CD4-positive, alpha-beta T cell treated with Interleukin-2 at 100 ng/mL for 4 hours (primary cell): ENCODE results near the gene RBM15.

Experiments used
- DNase-seq: peaks from one replicate; pipeline ENCODE4 v3.0.0-alpha.2; 2020; ENCODE audit warnings: low spot score

The RBM15 gene

DNA sequence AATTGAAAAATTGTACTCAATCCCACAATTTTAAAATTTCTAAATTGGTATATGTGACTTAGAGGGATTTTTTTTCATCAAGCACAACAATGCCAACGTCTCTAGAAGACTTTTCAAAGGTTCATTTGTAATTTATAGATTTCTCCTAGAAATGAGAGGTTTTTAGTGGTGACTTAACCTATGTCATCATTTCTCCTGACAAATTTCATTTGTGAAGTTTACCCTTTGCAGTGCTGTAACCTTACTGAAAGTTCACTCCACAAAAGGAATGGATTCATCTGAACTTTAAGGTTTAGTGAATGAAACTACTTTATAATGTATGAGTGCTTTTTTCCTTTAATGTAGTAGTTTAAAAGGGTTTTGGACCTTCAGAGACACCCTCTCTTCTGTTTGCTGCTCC is 16.1 kb downstream of the RBM15 start:
- no peak for DNase-seq

- no peak for DNase-seq
Observed at GRCh38 chr1:110356379-110356778, 17.2 kb downstream of the RBM15 start.

DNA sequence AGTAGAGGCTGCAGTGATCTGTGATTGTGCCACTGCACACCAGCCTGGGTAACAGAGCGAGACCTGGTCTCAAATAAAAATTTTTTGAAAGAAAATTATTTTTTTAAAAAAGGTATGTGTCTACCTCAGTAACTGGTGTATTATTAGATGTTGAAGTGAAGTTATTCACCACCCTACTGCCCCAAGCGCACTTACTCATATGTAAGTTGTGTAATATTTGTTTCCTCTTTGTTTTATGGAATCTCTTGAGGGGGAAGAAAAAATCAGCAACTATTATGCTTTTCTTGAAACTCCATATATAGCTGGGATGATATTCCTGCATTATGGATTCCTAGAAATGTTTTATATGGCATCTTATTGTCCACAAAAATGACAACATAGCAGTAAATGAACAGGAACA is 21.3 kb downstream of the RBM15 start:
- DNase-seq: no peak

DNA sequence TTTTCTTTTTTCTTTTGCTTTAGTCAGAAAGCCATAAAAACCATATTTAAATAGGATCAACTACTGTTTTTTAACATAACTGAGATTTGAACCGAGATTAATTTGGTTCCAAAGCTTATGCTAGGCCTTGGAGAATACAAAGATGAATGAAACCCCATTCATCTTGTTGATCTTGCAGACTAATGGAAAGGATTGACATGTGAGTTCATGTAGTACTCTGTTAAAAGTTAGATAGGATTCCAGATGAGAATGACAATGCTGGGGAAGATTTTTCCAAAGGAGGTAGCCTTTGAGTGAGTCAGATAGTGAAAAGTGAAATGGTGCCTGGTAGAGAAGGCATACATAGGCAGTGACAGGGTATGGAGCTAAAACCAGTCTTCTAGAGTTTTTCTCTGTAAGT is 22.7 kb downstream of the RBM15 start:
- no peak for DNase-seq

- no peak for DNase-seq
Observed at GRCh38 chr1:110364221-110364620, 25.0 kb downstream of the RBM15 start.

DNA sequence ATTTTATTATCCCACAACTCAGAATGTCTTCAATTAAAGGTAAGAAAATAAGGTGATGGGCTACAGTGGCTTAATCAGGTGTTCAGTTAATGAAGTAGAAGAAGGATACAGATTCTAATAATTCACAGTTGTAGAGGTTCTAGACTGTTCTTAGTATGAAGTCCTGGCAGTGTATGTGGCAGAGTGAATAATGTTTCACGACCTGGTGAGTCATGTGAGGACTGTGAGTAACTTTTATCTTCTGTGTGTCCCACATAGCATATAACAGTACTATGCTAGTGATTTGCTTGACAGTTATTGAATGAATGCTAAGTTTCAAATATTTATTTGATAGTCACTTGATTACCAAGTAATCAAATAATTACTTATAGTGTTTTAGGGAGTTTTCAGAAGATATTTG is 31.6 kb downstream of the RBM15 start:
- peak; percentile 12 for DNase-seq

DNA sequence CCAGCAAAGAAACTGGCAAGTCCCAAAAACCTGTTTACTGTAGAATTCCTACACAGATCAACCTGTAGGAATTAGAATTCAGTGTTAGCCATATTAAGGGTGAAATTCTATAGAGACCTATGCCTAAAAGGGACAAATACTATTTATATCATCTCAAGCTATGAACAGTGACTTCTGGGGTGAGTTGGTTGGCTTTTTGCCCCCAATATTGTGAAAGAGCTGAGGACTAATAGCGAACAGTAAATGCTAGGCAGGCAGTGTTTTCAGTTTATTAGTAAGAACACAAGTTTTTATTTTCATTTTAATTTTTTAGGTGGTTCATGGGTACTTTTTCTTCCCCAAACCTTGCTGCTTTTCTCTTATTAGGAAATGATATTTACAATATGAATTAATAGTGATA is 36.3 kb downstream of the RBM15 start:
- no peak for DNase-seq

- DNase-seq: no peak
Observed at GRCh38 chr1:110380672-110381283, 41.6 kb downstream of the RBM15 start.

- no peak for DNase-seq
Observed at GRCh38 chr1:110383251-110383990, 44.2 kb downstream of the RBM15 start.

- no peak for DNase-seq
Observed at GRCh38 chr1:110384581-110385321, 45.6 kb downstream of the RBM15 start.

DNA sequence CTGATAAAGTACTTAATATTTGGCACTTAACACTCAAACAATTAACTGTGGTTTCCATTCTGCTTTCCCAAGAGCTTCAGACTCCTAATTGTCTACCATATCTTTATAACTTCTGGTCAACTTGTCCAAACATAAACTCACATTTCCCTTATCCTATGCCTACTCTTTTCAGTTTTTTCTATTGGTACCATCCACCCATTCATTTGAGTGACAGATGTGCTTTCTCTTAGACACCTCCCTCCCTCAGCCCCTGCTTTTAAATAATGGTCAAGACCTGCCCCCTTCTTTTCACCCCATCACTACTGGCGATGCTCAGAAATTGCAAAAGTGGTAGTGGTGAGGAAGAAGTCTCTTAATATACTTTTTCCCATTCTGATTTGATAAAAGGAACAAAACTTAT is 46.2 kb downstream of the RBM15 start:
- DNase-seq: no peak

DNA sequence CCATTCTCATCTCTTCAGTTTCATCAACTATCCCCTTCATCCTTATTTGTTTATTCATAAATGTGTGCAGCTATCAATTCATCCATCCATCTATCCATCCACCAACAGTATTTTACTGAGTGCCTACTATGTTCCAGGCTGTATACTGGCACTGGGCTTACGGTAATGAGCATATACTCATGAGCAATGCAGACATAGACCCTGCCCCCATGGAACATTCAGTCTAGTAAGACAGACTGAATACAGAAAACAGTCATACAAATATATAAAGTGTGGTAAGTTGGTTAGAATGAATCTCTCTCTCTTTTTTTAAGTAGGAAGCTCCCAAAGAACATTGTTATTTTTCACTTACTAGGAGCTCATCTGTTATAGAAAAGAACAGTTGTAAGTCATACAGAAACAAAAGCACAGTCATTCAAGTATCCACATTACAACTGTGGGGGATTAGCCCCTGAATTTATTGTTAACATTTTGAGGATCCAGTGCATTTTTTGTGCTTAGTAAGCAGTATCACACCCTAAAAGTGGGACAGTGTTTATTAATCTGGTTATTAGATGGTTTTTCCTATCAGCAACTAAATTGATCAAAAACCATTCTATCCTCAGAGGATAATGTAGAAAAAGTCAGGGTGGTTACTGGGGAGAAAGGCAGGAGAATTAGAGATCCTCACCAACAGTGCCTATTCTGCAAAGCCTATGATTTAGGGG is 48.0 kb downstream of the RBM15 start:
- no peak for DNase-seq

- no peak for DNase-seq
Observed at GRCh38 chr1:110390096-110390495, 50.9 kb downstream of the RBM15 start.

DNA sequence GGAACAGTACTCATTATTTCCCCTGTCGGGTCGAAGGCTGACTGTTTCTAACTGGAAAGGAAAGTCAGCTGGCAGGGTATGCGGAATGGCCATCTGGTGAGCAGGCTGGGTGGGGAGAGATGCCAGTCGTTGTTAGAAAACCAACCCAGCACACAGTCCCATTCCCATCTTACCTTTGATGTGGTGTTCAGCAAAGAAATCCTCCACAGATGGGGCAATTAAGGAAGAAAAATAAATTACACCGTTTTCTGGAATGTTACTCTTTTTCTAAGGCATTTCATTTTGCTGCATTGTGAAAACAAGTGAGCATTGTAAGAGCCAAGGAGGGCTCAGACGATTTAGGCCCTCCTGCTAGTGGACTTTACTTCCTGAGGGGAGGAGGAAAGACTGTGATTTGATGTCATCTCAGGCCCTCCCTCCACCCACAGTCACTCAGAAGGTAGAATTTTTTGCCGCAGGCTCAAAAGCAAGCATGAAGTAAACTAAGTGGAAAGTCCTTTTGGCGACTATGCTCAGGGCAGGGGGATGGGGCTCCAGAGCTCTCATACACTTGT is 51.6 kb downstream of the RBM15 start, which contains the start of gene SLC16A4:
Gene SLC16A4 (minus strand): TSS at position 335 of the 554 bp plus-strand sequence. CDS start 1,703 bp downstream, outside the sequence.
- DNase-seq: no peak

DNA sequence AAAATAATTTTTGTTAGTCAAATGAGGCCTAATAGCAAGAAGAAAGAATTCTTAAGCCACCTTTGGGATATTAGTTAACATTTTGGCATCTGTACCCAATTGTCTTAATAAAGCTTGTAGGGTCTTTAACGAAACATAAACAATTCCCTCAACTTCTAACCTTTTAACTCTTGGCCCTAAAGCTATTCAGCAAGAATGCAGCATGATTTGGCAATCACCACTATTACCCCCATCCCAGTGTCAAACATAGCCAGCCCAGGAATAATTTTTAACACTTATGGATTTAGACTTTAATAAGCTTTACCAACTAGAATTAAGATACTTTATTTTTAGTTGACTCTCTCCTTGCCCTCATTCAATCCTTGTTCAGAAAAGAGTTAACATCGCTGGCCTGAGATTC is 54.1 kb downstream of the RBM15 start:
- no peak for DNase-seq

DNA sequence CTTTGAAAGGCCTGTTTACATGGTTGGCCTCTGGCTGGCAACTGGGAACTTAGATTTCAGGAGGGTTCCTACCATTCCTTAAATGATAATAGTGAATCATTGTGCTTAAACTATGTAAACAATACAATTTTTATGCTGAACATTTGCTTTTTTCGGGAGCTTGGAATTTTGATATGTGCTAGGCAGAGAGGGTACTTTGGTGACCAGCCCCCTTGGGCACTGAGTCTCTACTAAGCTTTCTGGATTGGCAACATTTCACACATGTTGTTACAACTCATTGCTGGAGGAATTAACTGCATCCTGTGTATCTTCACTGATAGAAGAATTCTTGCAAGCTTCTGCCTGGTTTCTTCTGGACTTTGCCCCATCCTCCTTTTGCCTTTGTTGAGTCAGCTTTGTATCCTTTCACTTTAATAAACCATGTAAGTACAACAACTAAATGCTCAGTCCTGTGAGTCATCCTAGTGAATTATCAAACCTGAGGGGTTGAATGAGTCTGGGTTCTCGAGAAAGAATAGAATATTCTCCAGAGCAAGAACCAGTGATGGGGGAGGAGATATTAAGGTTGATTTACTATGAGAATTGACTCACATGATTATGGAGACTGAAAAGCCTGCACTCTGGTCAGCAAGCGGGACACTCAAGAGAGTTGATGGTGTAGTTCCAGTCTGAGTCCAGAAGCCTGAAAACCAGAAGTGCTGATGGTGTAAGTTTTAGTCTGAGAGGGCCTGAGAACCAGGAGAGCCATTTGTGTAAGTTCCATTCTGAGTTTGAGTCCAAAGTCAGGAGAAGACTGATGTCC is 54.7 kb downstream of the RBM15 start:
- DNase-seq: no peak

DNA sequence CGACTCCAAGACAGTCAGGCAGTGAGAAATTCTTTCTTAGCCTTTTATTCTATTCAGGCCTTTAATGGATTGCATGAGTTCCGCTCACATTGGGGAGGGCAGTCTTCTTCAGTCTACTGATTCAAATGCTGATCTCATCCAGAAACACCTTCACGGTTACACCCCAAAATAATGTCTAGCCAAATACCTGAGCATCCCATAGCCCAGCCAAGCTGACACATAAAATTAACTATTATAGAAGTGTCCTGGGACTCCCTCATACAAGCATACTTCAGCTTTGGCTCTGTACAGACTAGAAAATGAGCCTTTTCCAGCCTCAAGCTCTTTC is 55.3 kb downstream of the RBM15 start:
- DNase-seq: no peak
